Measurements from ENCODE around the gene UBE4A. TPM values are rescaled to one million over a fixed set of nuclear protein-coding genes. Genes with fewer than 3 reads are reported as not detected.
A peak's percentile ranks its signal among the peaks of the same experiment; 100 is the strongest.

Gene UBE4A
- total and polyA plus RNA-seq, 2 donors (not counting 3 experiments of a cell fraction or from before 2014, with no cell fraction given): 13.3 to 40.2 TPM

DNA sequence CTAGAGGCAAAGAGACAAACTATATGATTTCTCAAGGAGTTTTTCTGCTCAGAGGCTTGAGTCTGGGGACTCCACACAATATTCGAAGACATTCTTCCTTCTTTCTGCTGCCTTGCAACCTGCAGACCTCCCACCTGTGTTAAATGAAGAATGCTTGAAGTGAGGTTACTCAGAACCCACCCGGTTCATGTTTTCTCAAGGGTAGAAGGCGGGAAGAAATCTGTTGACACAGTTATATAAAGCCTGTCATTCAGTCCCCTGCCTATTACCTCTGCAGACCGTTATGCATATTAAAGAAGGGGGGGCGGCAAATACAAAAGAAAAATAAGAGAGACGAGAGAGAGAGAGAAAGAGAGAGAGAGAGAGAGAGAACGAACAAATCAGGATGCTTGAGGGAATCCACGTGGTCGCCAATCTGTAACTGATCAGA lies 74.7 kb downstream of the UBE4A start:
- H2AFZ ChIP-seq (ENCODE audit: low read depth, low read length): peak overlapping the region; percentile 81
- H3K27ac ChIP-seq (ENCODE audit: insufficient read depth, low read depth, low read length): no peak overlapping the region
- H3K36me3 ChIP-seq (ENCODE audit: control insufficient read depth in 2 of 2, extremely low read depth in 1 of 2, insufficient read depth in 2 of 2, low read length in 2 of 2): no peaks in the 10 kb centered on the region
- peaks cover 4% of the 10 kb centered on the region for H4K20me1 ChIP-seq (replicated peaks; ENCODE audit: control insufficient read depth, extremely low read depth, insufficient read depth, low read length)
- no peak for TF ChIP-seq EZH2 (IDR thresholded peaks at IDR 0.05; ENCODE audit: borderline replicate concordance, low read depth, low read length, severe bottlenecking)
- TF ChIP-seq, protein P1, sequence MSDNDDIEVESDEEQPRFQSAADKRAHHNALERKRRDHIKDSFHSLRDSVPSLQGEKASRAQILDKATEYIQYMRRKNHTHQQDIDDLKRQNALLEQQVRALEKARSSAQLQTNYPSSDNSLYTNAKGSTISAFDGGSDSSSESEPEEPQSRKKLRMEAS (IDR thresholded peaks at IDR 0.05; ENCODE audit: insufficient read depth, insufficient read length): peak; percentile 51
- TF ChIP-seq POLR2A (IDR thresholded peaks at IDR 0.05; ENCODE audit: low read depth, low read length): no peak
- no peak for TF ChIP-seq MYC (IDR thresholded peaks at IDR 0.05; ENCODE audit: low read depth, low read length)
- no peak for TF ChIP-seq FOS (IDR thresholded peaks at IDR 0.05; ENCODE audit: borderline replicate concordance, insufficient read depth, low read length)
- no peak overlapping the region for H3K9ac ChIP-seq (replicated peaks; ENCODE audit: extremely low read depth, insufficient read depth, low read length)
- ChIA-PET CTCF (interaction anchor here (1.0 to 2.4 kb wide), 2 partner anchors 9 to 10 kb away, joined by 8 read pairs; no protein-coding TSS in a partner anchor), POLR2A (no interaction called here)
- H3K27me3 ChIP-seq (ENCODE audit: control insufficient read depth in 2 of 2, insufficient read depth in 2 of 2, low read length in 2 of 2): no peaks in the 10 kb centered on the region
- H3K9me3 ChIP-seq (replicated peaks; ENCODE audit: control insufficient read depth, insufficient read depth, low read length): no peaks in the 10 kb centered on the region
- FAIRE-seq (peak; percentile 38), DNase-seq (ENCODE audit: low read depth, low spot score) (no peak)
- H3K4me2 ChIP-seq (ENCODE audit: insufficient read depth, low read length): peak overlapping the region; percentile 83
- H3K9me1 ChIP-seq (replicated peaks; ENCODE audit: control insufficient read depth, extremely low read depth, insufficient read depth, low read length): no peaks in the 10 kb centered on the region
- dilution Hi-C loops (cut with MboI; ENCODE audit: extremely low pct_ligation_motif_present, low sequenced_read_pairs): no loop called here
- intact Hi-C loops (cut with micrococcal nuclease): no loop called here
- BruUV-seq (replicated peaks): no TSS peak
- peak overlapping the region in 2 of 3 experiments; percentile 43 to 51 for H3K4me3 ChIP-seq (replicated peaks in 1 of 3; ENCODE audit: insufficient read depth in 1 of 3, low read depth in 1 of 3, low read length in 3 of 3)
- H3K79me2 ChIP-seq (ENCODE audit: control insufficient read depth, insufficient read depth, low read length): peaks cover 26% of the 10 kb centered on the region
- peaks cover 26% of the 10 kb centered on the region for H3K4me1 ChIP-seq (ENCODE audit: control insufficient read depth, extremely low read depth, insufficient read depth, low read length)

DNA sequence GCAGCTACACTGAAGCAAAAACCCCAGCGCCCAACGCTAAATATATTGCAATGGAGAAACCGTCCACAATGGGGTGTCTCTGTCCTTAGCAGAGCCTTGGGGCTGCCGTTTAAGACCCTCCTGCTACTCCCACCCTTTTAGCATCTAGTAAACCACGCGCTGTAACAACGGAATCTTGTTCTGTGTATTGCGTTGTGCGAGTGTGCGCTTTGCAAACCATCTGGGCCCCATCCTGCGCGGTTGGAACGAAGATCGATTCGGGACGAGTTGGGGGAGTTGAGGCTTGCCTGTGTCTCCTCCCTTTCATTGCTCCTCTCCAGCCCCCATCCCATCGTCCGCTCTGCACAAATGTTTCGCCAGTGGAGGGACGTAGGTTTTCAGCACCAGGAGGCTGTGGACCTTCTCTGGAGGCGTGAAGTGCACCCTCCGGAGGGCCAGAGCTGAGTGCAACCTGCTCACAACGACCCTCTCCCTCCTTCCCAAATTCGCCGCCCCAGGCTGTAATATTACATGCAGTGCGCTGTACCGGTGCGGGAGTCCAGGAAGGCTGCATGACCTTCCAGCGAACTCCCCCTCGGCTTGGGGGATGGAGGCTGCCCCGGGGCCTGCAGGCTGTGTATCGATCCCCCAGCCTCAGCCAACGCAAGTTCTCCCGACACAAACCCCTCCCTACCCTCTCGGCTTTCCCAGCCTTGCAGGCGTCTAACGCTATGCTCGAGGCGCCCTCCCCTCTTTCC lies 75.3 kb downstream of the UBE4A start:
- intact Hi-C loops (cut with micrococcal nuclease): loop anchor here (1.0 to 5.0 kb wide), 2 partner anchors 33 to 133 kb away; partner anchors contain the start of genes ATP5MG and IFT46
- no peaks in the 10 kb centered on the region for H3K9me3 ChIP-seq (replicated peaks; ENCODE audit: control insufficient read depth, insufficient read depth, low read length)
- BruUV-seq (replicated peaks): no TSS peak

More for the DNA sequence above, 75.3 kb downstream of the UBE4A start:
- dilution Hi-C loops (cut with MboI; ENCODE audit: extremely low pct_ligation_motif_present, low sequenced_read_pairs): no loop called here
- H3K4me1 ChIP-seq (ENCODE audit: control insufficient read depth, extremely low read depth, insufficient read depth, low read length): peaks cover 29% of the 10 kb centered on the region
- TF ChIP-seq POLR2A (IDR thresholded peaks at IDR 0.05; ENCODE audit: low read depth, low read length): no peak
- no peak for TF ChIP-seq POLR2AphosphoS5 (IDR thresholded peaks at IDR 0.05; ENCODE audit: insufficient read depth, low read depth, low read length)
- H3K36me3 ChIP-seq (ENCODE audit: control insufficient read depth in 2 of 2, extremely low read depth in 1 of 2, insufficient read depth in 2 of 2, low read length in 2 of 2): no peaks in the 10 kb centered on the region
- peaks cover 32% of the 10 kb centered on the region for H3K79me2 ChIP-seq (ENCODE audit: control insufficient read depth, insufficient read depth, low read length)
- H3K27me3 ChIP-seq (ENCODE audit: control insufficient read depth in 2 of 2, insufficient read depth in 2 of 2, low read length in 2 of 2): no peaks in the 10 kb centered on the region
- POLR2A ChIA-PET: interaction anchor here (0.9 kb wide), 1 partner anchor 33 kb away, joined by 3 read pairs; no protein-coding TSS in a partner anchor
- peak; percentile 58 for DNase-seq (ENCODE audit: low read depth, low spot score)
- H3K4me2 ChIP-seq (ENCODE audit: insufficient read depth, low read length): peak overlapping the region; percentile 83
- H3K27ac ChIP-seq (ENCODE audit: insufficient read depth, low read depth, low read length): no peak overlapping the region
- CTCF ChIA-PET: interaction anchor here (1.6 to 2.4 kb wide), 3 partner anchors 9 to 33 kb away, joined by 6 to 9 read pairs (median 8); no protein-coding TSS in a partner anchor
- H3K4me3 ChIP-seq (replicated peaks in 1 of 3; ENCODE audit: insufficient read depth in 1 of 3, low read depth in 1 of 3, low read length in 3 of 3): peak overlapping the region; percentile 43 to 61 (median 51)
- peaks cover 8% of the 10 kb centered on the region for H4K20me1 ChIP-seq (replicated peaks; ENCODE audit: control insufficient read depth, extremely low read depth, insufficient read depth, low read length)
- peak; percentile 35 for FAIRE-seq
- peak overlapping the region; percentile 81 for H2AFZ ChIP-seq (ENCODE audit: low read depth, low read length)
- H3K9me1 ChIP-seq (replicated peaks; ENCODE audit: control insufficient read depth, extremely low read depth, insufficient read depth, low read length): no peaks in the 10 kb centered on the region
- no peak overlapping the region for H3K9ac ChIP-seq (replicated peaks; ENCODE audit: extremely low read depth, insufficient read depth, low read length)

Data from endothelial cell of umbilical vein (primary cell).